Stimulated activated CD8-positive, alpha-beta memory T cell treated with anti-CD3 and anti-CD28 coated beads, Interleukin-7, amount 100 ng/mL, for 48 hours (primary cell): Measurements from ENCODE around the gene TOGARAM2.

Source experiments
- DNase-seq, 2 donors: peaks; one replicate each; pipeline ENCODE4 v3.0.0-alpha.2; 2020; ENCODE audit warnings: low read depth in 1 of 2; ENCODE audit errors: extremely low read depth in 1 of 2

TOGARAM2 gene

GRCh38 chr2:28997237-28997846 lies 16.2 kb downstream of the TOGARAM2 start:
- DNase-seq, result no peak

- DNase-seq, result no peak
Observed at GRCh38 chr2:28997847-28998735, 17.0 kb downstream of the TOGARAM2 start.

GRCh38 chr2:29000481-29000880 lies 19.4 kb downstream of the TOGARAM2 start:
- peak in 1 of 2 donors; percentile 29 for DNase-seq

GRCh38 chr2:29000956-29001355 lies 19.9 kb downstream of the TOGARAM2 start:
- no peak for DNase-seq

GRCh38 chr2:29001806-29002205 lies 20.7 kb downstream of the TOGARAM2 start:
- no peak for DNase-seq

GRCh38 chr2:29004755-29005154 lies 23.7 kb downstream of the TOGARAM2 start:
- DNase-seq, result no peak

GRCh38 chr2:29005331-29005730 lies 24.2 kb downstream of the TOGARAM2 start:
- DNase-seq, result no peak

- no peak for DNase-seq
Observed at GRCh38 chr2:29006092-29006979, 25.2 kb downstream of the TOGARAM2 start.

- no peak for DNase-seq
Observed at GRCh38 chr2:29006980-29007301, 25.8 kb downstream of the TOGARAM2 start.

GRCh38 chr2:29009270-29009669 lies 28.2 kb downstream of the TOGARAM2 start:
- DNase-seq, result no peak

GRCh38 chr2:29009711-29010677 lies 28.9 kb downstream of the TOGARAM2 start:
- DNase-seq, result no peak

GRCh38 chr2:29010946-29011345 lies 29.8 kb downstream of the TOGARAM2 start:
- DNase-seq, result peak in 1 of 2 donors; percentile 38

- peak in 1 of 2 donors; percentile 45 for DNase-seq
Observed at GRCh38 chr2:29011418-29012060, 30.4 kb downstream of the TOGARAM2 start.

GRCh38 chr2:29012211-29012681 lies 31.1 kb downstream of the TOGARAM2 start:
- no peak for DNase-seq

GRCh38 chr2:29013057-29013780 lies 32.1 kb downstream of the TOGARAM2 start:
- DNase-seq, result no peak

- no peak for DNase-seq
Observed at GRCh38 chr2:29014331-29014730, 33.2 kb downstream of the TOGARAM2 start.

- peak; percentile 57 to 75 for DNase-seq
Observed at GRCh38 chr2:29014811-29015421, 33.8 kb downstream of the TOGARAM2 start.

GRCh38 chr2:29015701-29016470 lies 34.8 kb downstream of the TOGARAM2 start:
- DNase-seq, result no peak
